GM21367 (cell line): ENCODE data around the gene GYS2.

Experiments used
- ATAC-seq: cut with Tn5 transposase; IDR thresholded peaks from one replicate; pipeline ENCODE4 v1.9.1; 2021; ENCODE audit not compliant: unreplicated experiment

The GYS2 gene

GRCh38 chr12:21509768-21510167 is 94.9 kb downstream of the GYS2 start:
- ATAC-seq = peak; percentile 91

GRCh38 chr12:21507849-21508248 is 96.8 kb downstream of the GYS2 start:
- no peak for ATAC-seq

- no peak for ATAC-seq
These were observed 98.8 kb downstream of the GYS2 start for GRCh38 chr12:21505888-21506287.

DNA sequence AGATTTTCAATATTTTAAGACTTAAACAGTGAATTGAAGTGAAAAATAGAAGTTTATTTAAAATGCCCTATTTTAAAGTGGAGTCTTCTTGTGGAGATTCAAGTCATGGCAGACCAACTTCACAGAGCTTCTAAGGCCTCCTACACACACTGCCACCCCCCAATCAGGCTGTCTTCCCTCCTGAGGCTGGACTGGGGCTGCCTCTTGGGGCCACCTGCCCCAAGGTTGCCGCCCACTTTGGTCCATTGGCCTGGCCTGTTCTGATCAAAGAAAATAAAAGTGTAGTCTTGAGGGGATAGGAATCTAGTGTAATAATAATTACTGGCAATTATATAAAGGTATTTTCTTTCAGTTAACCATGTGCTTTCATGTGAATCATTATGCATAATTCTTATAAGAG is 101.8 kb downstream of the GYS2 start:
- ATAC-seq = no peak

- peak; percentile 0 for ATAC-seq
These were observed 102.5 kb downstream of the GYS2 start for GRCh38 chr12:21502164-21502496.

- ATAC-seq = peak; percentile 98
These were observed 103.1 kb downstream of the GYS2 start, which contains the start of the genes GOLT1B and RECQL for GRCh38 chr12:21501258-21502163. TSS of gene GOLT1B (plus strand) at chr12:21501789. CDS start at chr12:21501924, 135 bp downstream. TSS of gene RECQL (minus strand) at chr12:21501635. CDS start at chr12:21499570, 2,065 bp downstream.

DNA sequence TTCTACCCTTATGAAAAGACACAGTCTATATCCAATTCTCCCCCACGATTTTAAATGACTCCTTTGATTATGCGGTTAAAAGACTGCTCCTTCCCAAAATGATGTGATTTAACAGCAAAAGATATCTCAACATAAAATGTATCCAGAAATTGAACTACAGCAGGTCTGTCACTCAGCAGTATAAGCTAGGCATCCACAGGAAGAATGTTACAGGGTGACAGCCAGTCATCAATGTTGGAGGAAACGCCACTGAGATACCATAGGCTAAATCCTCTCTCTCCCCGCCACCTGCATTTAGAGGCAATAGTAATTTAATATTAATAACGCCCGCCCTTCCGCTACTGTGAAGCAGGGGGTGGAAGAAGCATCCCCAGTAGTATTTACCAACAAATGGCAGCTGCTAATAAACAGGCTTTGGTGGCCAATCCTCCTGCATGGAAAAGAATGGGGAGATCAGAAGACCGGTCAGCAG is 103.8 kb downstream of the GYS2 start:
- peak; percentile 2 for ATAC-seq

- no peak for ATAC-seq
These were observed 104.9 kb downstream of the GYS2 start for GRCh38 chr12:21499765-21500164.
